ENCODE measurements around the gene KLHL29. TPM values are rescaled to one million over a fixed set of nuclear protein-coding genes. Genes with fewer than 3 reads are reported as not detected.

The KLHL29 gene
- total RNA-seq, 1 donor from 2014 or later = 36.5 TPM

- Mint-ChIP-seq H3K4me3 (ENCODE audit: unreplicated experiment) (no peak overlapping the region), H3K4me1 (ENCODE audit: low read depth, unreplicated experiment) (peaks cover 31% of the 10 kb centered on the region), H3K36me3 (ENCODE audit: unreplicated experiment) (no peaks in the 10 kb centered on the region), H3K9me3 (ENCODE audit: unreplicated experiment) (peaks cover 13% of the 10 kb centered on the region), H3K27ac (ENCODE audit: unreplicated experiment) (no peak overlapping the region), H3K27me3 (ENCODE audit: unreplicated experiment) (peaks cover 7% of the 10 kb centered on the region)
- no peak for DNase-seq
- no peak for TF ChIP-seq CTCF (IDR thresholded peaks at IDR 0.05; ENCODE audit: partially characterized antibody, unreplicated experiment)
Observed at GRCh38 chr2:23584054-23584745, 199.2 kb downstream of the KLHL29 start.

- Mint-ChIP-seq H3K4me1 (ENCODE audit: low read depth, unreplicated experiment) (peaks cover 36% of the 10 kb centered on the region), H3K4me3 (ENCODE audit: unreplicated experiment) (no peak overlapping the region), H3K27ac (ENCODE audit: unreplicated experiment) (peak overlapping the region; percentile 12), H3K27me3 (ENCODE audit: unreplicated experiment) (peaks cover 9% of the 10 kb centered on the region), H3K9me3 (ENCODE audit: unreplicated experiment) (peaks cover 15% of the 10 kb centered on the region), H3K36me3 (ENCODE audit: unreplicated experiment) (no peaks in the 10 kb centered on the region)
- TF ChIP-seq CTCF (IDR thresholded peaks at IDR 0.05; ENCODE audit: partially characterized antibody, unreplicated experiment) = no peak
- DNase-seq = no peak
Observed at GRCh38 chr2:23585273-23586170, 200.5 kb downstream of the KLHL29 start.

- DNase-seq = no peak
- Mint-ChIP-seq H3K9me3 (ENCODE audit: unreplicated experiment) (peaks cover 12% of the 10 kb centered on the region), H3K27me3 (ENCODE audit: unreplicated experiment) (peaks cover 11% of the 10 kb centered on the region), H3K27ac (ENCODE audit: unreplicated experiment) (no peak overlapping the region), H3K4me3 (ENCODE audit: unreplicated experiment) (no peak overlapping the region), H3K36me3 (ENCODE audit: unreplicated experiment) (no peaks in the 10 kb centered on the region), H3K4me1 (ENCODE audit: low read depth, unreplicated experiment) (peaks cover 48% of the 10 kb centered on the region)
- TF ChIP-seq CTCF (IDR thresholded peaks at IDR 0.05; ENCODE audit: partially characterized antibody, unreplicated experiment) = no peak
Observed at GRCh38 chr2:23586741-23587306, 201.8 kb downstream of the KLHL29 start.

- no peak for DNase-seq
- Mint-ChIP-seq H3K36me3 (ENCODE audit: unreplicated experiment) (no peaks in the 10 kb centered on the region), H3K9me3 (ENCODE audit: unreplicated experiment) (peaks cover 12% of the 10 kb centered on the region), H3K4me1 (ENCODE audit: low read depth, unreplicated experiment) (peaks cover 48% of the 10 kb centered on the region), H3K27me3 (ENCODE audit: unreplicated experiment) (peaks cover 11% of the 10 kb centered on the region), H3K27ac (ENCODE audit: unreplicated experiment) (no peak overlapping the region), H3K4me3 (ENCODE audit: unreplicated experiment) (no peak overlapping the region)
- no peak for TF ChIP-seq CTCF (IDR thresholded peaks at IDR 0.05; ENCODE audit: partially characterized antibody, unreplicated experiment)
Observed at GRCh38 chr2:23587341-23587880, 202.4 kb downstream of the KLHL29 start.
